Tibial artery (tissue), 4 donors: ENCODE measurements around the gene BPIFB4.

Experiments used
- DNase-seq, 2 donors: peaks; one replicate each; pipeline ENCODE4 v3.0.0-alpha.2; 2019
- H3K27ac ChIP-seq, 2 donors: fragments of 200-600 bp; sonication (generic) in 1 of 2; 1 replicate in 1 of 2; 2 replicates in 1 of 2; pipeline ENCODE4 v1.5.1; 2018 to 2019; ENCODE audit warnings: mild to moderate bottlenecking in 1 of 2
- H3K27me3 ChIP-seq, 2 donors: fragments of 200-600 bp; sonication (generic) in 1 of 2; one replicate each; pipeline versions ENCODE4 v1.5.1 to v1.6.0; 2016 to 2019
- H3K36me3 ChIP-seq, 3 donors: fragments of 200-600 bp; sonication (generic) in 2 of 3; one replicate each; pipeline ENCODE4 v1.5.1; 2016 to 2019; ENCODE audit warnings: mild to moderate bottlenecking in 2 of 3
- H3K4me1 ChIP-seq, 4 donors: fragments of 200-600 bp; sonication (generic) in 2 of 4; 1 replicate in 3 of 4; 2 replicates in 1 of 4; pipeline ENCODE4 v1.5.1; 2016 to 2019
- H3K4me3 ChIP-seq, 2 donors: fragments of 200-600 bp; sonication (generic) in 1 of 2; 1 replicate in 1 of 2; 2 replicates in 1 of 2; pipeline ENCODE4 v1.5.1; 2018 to 2019; ENCODE audit warnings: mild to moderate bottlenecking in 2 of 2
- H3K9me3 ChIP-seq, 3 donors: fragments of 200-600 bp; sonication (generic) in 1 of 3; one replicate each; pipeline ENCODE4 v1.5.1; 2016 to 2019
- intact Hi-C: fragments of 100-400 bp; cut with DNase I; formaldehyde crosslinking; loops from one replicate; pipeline ENCODE4 v1.15.0; 2023; ENCODE audit warnings: low total_unique reads
- TF ChIP-seq, protein P1 (sequence below), 2 experiments: fragments of 200-600 bp in 1 of 2; fragments of 450-650 bp in 1 of 2; IDR thresholded peaks; one replicate each; pipeline ENCODE4 v1.5.1; 2017 to 2019; ENCODE audit warnings: antibody characterized with exemption in 2 of 2, mild to moderate bottlenecking in 1 of 2, moderate library complexity in 1 of 2

The BPIFB4 gene

DNA sequence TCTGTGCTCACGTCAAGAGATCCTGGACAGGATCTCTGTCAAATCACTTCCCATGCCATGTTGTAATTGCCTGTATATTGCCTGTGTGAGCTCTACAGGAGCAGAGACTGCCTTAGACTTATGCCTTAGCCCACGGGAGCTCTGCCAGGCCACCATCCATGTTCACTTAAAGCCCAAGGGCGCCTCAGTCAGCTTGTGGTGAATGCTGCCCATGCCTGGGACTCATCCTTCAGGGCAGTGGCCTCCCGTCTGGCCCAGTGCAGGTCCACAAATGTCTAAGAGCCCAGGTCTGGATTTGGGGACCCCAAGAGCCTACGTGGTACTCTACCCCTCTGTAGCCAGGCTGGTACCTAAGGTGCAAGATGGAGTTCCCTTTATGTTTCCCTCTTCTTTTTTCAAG is 66.1 kb downstream of the BPIFB4 start:
- Histone ChIP-seq H3K4me3 (no peak overlapping the region), H3K27ac (no peak overlapping the region), H3K27me3 (peaks cover 0 to 9% of the 10 kb centered on the region in 2 donors), H3K4me1 (no peaks in the 10 kb centered on the region), H3K36me3 (no peaks in the 10 kb centered on the region), H3K9me3 (no peaks in the 10 kb centered on the region)
- TF ChIP-seq, protein P1, sequence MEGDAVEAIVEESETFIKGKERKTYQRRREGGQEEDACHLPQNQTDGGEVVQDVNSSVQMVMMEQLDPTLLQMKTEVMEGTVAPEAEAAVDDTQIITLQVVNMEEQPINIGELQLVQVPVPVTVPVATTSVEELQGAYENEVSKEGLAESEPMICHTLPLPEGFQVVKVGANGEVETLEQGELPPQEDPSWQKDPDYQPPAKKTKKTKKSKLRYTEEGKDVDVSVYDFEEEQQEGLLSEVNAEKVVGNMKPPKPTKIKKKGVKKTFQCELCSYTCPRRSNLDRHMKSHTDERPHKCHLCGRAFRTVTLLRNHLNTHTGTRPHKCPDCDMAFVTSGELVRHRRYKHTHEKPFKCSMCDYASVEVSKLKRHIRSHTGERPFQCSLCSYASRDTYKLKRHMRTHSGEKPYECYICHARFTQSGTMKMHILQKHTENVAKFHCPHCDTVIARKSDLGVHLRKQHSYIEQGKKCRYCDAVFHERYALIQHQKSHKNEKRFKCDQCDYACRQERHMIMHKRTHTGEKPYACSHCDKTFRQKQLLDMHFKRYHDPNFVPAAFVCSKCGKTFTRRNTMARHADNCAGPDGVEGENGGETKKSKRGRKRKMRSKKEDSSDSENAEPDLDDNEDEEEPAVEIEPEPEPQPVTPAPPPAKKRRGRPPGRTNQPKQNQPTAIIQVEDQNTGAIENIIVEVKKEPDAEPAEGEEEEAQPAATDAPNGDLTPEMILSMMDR (IDR thresholded peaks at IDR 0.05), result no peak
- DNase-seq, result no peak
- intact Hi-C loops, result no loop called here

DNA sequence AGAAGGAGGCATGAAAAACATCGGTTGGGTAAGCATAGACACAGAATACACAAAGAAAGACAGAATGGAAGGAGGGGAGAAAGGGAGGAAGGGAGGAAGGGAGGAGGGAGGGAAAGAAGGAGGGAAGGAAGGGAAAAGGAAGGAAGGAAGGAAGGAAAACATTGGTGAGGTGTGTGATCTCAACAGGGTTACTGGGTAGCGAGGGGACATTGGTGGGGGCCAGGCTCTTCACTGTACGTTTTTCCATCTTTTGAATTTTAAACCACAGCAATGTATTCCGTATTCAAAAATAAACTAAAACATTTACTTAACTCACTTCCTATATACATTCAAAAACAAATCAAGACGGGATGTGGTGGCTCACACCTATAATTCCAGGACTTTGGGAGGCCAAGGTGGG is 67.9 kb downstream of the BPIFB4 start:
- TF ChIP-seq, protein P1 (IDR thresholded peaks at IDR 0.05), result no peak
- Histone ChIP-seq H3K9me3 (no peaks in the 10 kb centered on the region), H3K4me3 (no peak overlapping the region), H3K4me1 (no peaks in the 10 kb centered on the region), H3K27ac (no peak overlapping the region), H3K27me3 (peaks cover 0 to 9% of the 10 kb centered on the region in 2 donors), H3K36me3 (no peaks in the 10 kb centered on the region)
- intact Hi-C loops, result no loop called here
- DNase-seq, result no peak

DNA sequence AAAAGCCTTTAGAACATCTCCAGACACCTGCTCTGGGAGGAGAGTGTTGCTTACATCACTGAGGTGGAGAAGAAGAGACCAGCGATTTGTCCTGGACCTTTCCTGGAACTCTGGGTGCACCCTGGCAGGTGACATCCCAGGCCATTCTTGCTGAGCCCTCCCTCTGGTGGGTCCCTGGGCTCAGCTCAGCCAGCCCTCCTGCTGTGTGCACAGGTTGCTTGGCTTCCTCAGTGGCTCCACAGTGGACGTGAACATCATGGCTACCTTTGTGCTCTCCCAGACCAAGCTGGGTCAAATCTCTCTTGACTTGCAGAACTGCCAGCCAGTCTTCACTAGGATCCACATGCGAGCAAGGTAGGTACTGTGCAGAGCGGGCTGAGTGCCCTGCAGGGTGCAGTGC is 68.6 kb downstream of the BPIFB4 start:
- H3K27me3 ChIP-seq, result peaks cover 0 to 14% of the 10 kb centered on the region in 2 donors
- H3K4me1 ChIP-seq, result no peaks in the 10 kb centered on the region
- H3K4me3 ChIP-seq, result no peak overlapping the region
- no peaks in the 10 kb centered on the region for H3K9me3 ChIP-seq
- TF ChIP-seq, protein P1 (IDR thresholded peaks at IDR 0.05), result no peak
- no peaks in the 10 kb centered on the region for H3K36me3 ChIP-seq
- no peak overlapping the region for H3K27ac ChIP-seq
- intact Hi-C loops, result no loop called here
- DNase-seq, result no peak

DNA sequence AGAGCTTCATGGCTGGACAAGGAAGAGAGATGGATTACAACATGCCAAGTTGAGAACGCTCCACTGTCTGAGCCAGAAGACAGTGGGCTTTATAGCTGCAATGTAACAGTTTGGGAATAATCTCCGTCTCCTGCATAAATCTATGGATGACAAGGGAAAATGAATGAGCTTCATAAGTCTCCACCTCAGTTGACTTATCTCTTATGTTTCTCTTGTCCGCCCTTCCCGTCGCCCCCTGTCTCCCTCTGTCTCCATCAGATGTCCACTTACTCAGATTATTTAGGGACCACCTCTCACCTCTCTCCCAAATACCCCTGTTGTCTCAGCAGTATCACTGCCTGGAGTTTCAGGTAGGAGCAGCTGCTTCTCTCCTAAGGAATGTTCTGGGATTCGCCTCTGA is 74.8 kb downstream of the BPIFB4 start:
- no peak overlapping the region for H3K27ac ChIP-seq
- TF ChIP-seq, protein P1 (IDR thresholded peaks at IDR 0.05), result no peak
- H3K27me3 ChIP-seq, result peaks cover 0 to 5% of the 10 kb centered on the region in 2 donors
- no peaks in the 10 kb centered on the region for H3K9me3 ChIP-seq
- intact Hi-C loops, result no loop called here
- no peak for DNase-seq
- no peaks in the 10 kb centered on the region for H3K4me1 ChIP-seq
- no peak overlapping the region for H3K4me3 ChIP-seq
- H3K36me3 ChIP-seq, result no peaks in the 10 kb centered on the region

DNA sequence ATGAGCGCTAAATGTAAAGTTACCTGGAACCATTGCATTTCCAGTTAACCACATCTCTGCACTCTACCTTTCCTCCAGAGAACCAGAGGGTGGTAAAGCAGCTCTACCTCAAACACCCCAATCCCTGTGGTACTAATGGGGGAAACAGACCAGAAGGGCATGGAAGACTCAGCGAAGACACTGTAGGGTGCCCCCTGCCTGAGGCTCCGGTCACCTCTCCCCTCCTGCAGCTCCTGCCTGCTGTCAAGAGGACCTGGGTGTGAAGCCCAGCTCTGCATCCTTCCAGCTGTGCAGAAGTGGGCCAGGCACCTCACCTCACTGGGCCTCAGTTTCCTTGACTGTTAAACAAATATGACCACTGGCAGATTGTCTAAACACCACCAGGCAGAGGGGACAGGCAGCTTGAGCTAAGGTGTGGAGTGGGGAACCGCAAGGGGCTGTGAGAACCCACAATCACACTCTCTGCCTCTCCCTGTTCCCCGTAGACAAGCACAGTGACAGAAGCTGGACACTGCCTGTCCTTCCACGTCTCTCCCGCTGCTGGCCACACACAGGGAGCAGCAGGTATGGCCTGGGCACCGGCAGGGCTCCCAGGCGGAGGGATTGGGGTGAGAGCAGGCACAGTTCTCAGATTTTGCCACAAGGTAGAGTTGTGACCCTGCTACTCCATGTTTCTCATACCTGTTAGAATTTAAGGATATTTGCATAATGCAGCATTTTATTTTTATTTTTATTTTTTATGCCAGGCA is 79.4 kb downstream of the BPIFB4 start:
- no peaks in the 10 kb centered on the region for H3K9me3 ChIP-seq
- H3K4me3 ChIP-seq, result no peak overlapping the region
- no peak for DNase-seq
- H3K27me3 ChIP-seq, result no peaks in the 10 kb centered on the region
- H3K4me1 ChIP-seq, result no peaks in the 10 kb centered on the region
- TF ChIP-seq, protein P1 (IDR thresholded peaks at IDR 0.05), result no peak
- no peaks in the 10 kb centered on the region for H3K36me3 ChIP-seq
- intact Hi-C loops, result no loop called here
- H3K27ac ChIP-seq, result no peak overlapping the region
